ENCODE results near the gene NKD1. TPM values are rescaled to one million over a fixed set of nuclear protein-coding genes. Genes with fewer than 3 reads are reported as not detected.

The NKD1 gene
- total RNA-seq, 1 donor from 2014 or later: 63.0 TPM

DNA sequence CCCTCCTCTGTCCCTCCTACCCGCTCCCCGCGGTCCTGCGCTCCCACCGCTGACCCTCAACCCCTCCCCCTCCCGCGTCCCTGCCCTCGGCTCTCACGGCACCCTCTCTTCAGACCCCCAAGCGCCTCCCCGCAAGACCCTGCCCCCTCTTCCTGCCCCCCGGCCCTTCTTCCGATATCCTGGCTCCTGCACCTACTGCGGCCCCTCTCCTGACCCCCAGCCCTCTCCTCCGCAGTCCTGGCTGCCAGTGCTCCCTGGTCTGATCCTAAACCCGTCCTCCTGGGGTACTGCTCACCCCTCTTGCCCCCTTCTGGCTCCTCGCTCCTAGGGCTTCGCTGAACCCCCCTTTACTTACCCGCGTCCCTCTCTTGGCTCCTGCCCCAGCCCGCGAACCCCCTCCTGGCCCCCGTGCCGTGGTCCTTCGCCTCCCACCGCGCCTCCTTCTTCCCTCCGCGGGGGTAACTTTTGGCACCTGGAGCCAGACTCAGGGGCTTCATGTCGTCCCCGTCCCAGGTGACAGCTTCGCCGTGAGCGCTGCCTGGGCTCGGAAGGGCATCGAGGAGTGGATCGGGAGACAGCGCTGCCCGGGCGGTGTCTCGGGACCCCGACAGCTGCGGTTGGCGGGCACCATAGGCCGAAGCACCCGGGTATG, 839 bp downstream of the NKD1 start:
- TF ChIP-seq, protein P1, sequence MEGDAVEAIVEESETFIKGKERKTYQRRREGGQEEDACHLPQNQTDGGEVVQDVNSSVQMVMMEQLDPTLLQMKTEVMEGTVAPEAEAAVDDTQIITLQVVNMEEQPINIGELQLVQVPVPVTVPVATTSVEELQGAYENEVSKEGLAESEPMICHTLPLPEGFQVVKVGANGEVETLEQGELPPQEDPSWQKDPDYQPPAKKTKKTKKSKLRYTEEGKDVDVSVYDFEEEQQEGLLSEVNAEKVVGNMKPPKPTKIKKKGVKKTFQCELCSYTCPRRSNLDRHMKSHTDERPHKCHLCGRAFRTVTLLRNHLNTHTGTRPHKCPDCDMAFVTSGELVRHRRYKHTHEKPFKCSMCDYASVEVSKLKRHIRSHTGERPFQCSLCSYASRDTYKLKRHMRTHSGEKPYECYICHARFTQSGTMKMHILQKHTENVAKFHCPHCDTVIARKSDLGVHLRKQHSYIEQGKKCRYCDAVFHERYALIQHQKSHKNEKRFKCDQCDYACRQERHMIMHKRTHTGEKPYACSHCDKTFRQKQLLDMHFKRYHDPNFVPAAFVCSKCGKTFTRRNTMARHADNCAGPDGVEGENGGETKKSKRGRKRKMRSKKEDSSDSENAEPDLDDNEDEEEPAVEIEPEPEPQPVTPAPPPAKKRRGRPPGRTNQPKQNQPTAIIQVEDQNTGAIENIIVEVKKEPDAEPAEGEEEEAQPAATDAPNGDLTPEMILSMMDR (IDR thresholded peaks at IDR 0.05; ENCODE audit: unreplicated experiment): no peak
- peaks cover 8% of the 10 kb centered on the region for H3K36me3 Mint-ChIP-seq
- H3K27ac Mint-ChIP-seq: no peak overlapping the region
- peak overlapping the region; percentile 77 for H3K4me3 Mint-ChIP-seq
- DNase-seq (ENCODE audit: low spot score in 2 of 2, unreplicated experiment in 2 of 2): no peak
- no peaks in the 10 kb centered on the region for H3K9me3 Mint-ChIP-seq
- peaks cover 51% of the 10 kb centered on the region for H3K4me1 Mint-ChIP-seq
- no peaks in the 10 kb centered on the region for H3K27me3 Mint-ChIP-seq (ENCODE audit: low read depth)

DNA sequence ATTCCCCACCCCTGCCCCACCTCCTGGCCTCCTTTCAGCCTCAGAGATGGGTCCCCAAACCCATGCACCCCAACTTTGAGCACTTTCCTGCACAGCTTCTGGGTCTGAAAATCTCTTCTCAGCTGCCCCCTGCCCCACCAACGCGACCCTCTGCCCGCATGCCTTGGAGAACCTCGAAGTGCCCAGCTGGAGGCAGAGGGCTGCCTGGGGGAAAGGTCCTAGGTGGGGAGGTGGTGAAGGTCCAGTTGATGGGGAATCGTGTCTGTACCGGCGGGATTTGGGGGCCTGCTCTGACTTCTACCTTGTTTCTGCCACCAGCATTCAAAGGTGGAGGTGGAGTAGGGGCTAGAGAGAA, 1.3 kb downstream of the NKD1 start:
- peaks cover 46% of the 10 kb centered on the region for H3K4me1 Mint-ChIP-seq
- no peak for DNase-seq (ENCODE audit: low spot score in 2 of 2, unreplicated experiment in 2 of 2)
- H3K27me3 Mint-ChIP-seq (ENCODE audit: low read depth): no peaks in the 10 kb centered on the region
- H3K27ac Mint-ChIP-seq: peak overlapping the region; percentile 63
- no peaks in the 10 kb centered on the region for H3K9me3 Mint-ChIP-seq
- peaks cover 10% of the 10 kb centered on the region for H3K36me3 Mint-ChIP-seq
- TF ChIP-seq, protein P1 (IDR thresholded peaks at IDR 0.05; ENCODE audit: unreplicated experiment): no peak
- peak overlapping the region; percentile 77 for H3K4me3 Mint-ChIP-seq

DNA sequence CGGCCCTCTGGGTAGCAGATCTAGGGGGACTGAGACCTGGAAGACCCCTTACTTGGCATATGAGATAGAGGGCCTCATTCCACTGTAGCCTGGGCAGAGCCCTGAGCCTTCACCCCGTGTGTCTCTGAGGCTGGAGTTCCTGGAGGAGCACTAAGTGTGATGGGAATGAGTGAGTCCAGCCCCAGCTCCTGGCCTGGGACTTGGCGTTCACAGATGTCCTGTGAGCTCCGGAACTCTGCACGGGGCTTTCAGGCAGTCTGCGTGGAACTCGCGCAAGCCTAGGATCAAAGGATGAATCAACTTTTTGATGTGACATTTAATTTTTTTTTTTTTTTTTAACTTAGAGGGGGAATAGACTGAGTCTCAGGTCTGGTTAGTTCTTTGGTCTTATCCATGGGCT, 1.8 kb downstream of the NKD1 start:
- H3K27me3 Mint-ChIP-seq (ENCODE audit: low read depth): no peaks in the 10 kb centered on the region
- no peaks in the 10 kb centered on the region for H3K9me3 Mint-ChIP-seq
- DNase-seq (ENCODE audit: low spot score in 2 of 2, unreplicated experiment in 2 of 2): no peak
- TF ChIP-seq, protein P1 (IDR thresholded peaks at IDR 0.05; ENCODE audit: unreplicated experiment): no peak
- peaks cover 13% of the 10 kb centered on the region for H3K36me3 Mint-ChIP-seq
- H3K4me1 Mint-ChIP-seq: peaks cover 41% of the 10 kb centered on the region
- H3K27ac Mint-ChIP-seq: peak overlapping the region; percentile 63
- H3K4me3 Mint-ChIP-seq: peak overlapping the region; percentile 77

DNA sequence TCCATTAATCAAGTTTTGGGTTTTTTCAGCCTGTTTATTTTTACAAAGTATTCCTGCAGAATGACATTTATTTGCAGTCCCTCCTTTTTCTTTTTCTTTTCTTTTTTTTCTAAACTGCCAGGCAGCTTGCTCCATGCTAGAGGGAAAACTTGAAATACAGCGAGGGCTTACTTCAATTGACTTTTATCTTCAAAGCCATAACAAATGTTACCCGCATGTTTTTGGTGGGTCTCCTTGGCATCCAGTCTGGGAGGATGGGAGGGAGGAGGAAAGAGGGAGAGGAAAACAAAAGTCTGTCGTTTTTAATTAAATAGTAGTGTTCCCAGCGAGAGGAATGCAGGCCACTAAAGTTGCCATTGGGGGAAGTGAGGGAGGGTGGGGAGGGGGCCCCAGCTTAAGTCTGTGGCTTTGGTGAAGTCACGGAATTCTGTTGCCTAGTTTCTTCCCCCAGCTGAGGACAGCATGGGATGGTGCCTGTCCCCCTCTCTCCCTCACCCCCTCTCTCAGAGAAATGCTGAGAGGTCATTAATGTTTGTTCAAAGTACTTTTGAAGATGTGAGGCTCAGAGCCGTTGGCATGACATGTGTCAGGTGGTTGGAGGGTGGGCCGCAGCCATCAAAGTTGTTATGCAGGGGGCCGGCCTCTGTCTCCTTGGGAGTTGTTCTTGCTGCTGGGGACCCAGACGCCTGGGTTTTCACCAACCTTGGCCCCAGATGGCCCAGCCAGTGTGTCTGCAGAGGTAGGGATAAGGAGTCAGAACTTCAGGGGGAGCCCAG, 2.9 kb downstream of the NKD1 start:
- Mint-ChIP-seq H3K27me3 (ENCODE audit: low read depth) (no peaks in the 10 kb centered on the region), H3K4me3 (peak overlapping the region; percentile 77), H3K36me3 (peaks cover 20% of the 10 kb centered on the region), H3K27ac (peak overlapping the region; percentile 63), H3K9me3 (no peaks in the 10 kb centered on the region), H3K4me1 (peaks cover 31% of the 10 kb centered on the region)
- TF ChIP-seq, protein P1 (IDR thresholded peaks at IDR 0.05; ENCODE audit: unreplicated experiment): no peak
- no peak for DNase-seq (ENCODE audit: low spot score in 2 of 2, unreplicated experiment in 2 of 2)

DNA sequence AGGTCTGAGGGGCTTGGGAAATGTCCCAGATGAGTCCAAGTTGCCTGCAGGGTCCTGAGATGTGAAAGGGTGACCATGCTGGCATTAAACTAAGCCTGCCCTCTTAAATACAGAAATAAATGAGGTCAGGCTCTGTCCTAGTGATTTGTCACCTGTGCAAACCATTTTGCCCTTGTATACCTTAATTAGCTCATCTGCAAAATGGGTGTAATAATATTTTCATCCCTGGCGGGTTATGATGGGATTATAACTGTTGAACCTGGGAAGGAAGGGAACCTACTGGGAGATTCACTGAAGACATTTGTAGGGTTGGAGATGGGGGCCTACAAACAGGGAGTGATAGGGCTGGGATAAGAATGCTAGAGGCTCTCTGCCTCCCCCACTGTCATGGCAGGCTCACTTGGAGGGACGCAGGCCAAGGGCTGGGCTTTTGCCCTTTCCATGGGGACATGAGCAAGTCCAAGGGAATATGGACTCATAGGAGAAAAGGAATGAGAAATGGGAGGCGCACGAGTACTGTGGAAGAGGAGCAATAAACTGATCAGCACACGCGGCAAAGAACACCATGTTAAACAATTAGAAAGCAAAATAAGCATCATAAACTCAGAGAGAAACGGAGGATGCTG, 4.4 kb downstream of the NKD1 start:
- peaks cover 7% of the 10 kb centered on the region for H3K9me3 Mint-ChIP-seq
- no peak overlapping the region for H3K4me3 Mint-ChIP-seq
- H3K36me3 Mint-ChIP-seq: peaks cover 33% of the 10 kb centered on the region
- no peak overlapping the region for H3K27ac Mint-ChIP-seq
- no peak for DNase-seq (ENCODE audit: low spot score in 2 of 2, unreplicated experiment in 2 of 2)
- H3K4me1 Mint-ChIP-seq: peaks cover 24% of the 10 kb centered on the region
- H3K27me3 Mint-ChIP-seq (ENCODE audit: low read depth): no peaks in the 10 kb centered on the region
- TF ChIP-seq, protein P1 (IDR thresholded peaks at IDR 0.05; ENCODE audit: unreplicated experiment): no peak

Data from mesothelial cell of epicardium (in vitro differentiated cells).